Naive B cell (primary cell): ENCODE results near the gene PEX6. TPM values are rescaled to one million over a fixed set of nuclear protein-coding genes. Genes with fewer than 3 reads are reported as not detected.
A peak's percentile ranks its signal among the peaks of the same experiment; 100 is the strongest.

Experiments used
- ATAC-seq, 2 donors: fragments of 150-1000 bp; cut with Tn5 transposase; 2 replicates each; pipeline ENCODE4 v1.10.0; 2021; ENCODE audit warnings: low read depth in 2 of 2, mild to moderate bottlenecking in 2 of 2, moderate library complexity in 2 of 2
- DNase-seq: peaks from one replicate; pipeline ENCODE4 v3.0.0; 2022
- H3K27ac Mint-ChIP-seq, 6 donors: one replicate each; pipeline ENCODE4 v1.8.0; 2020 to 2022; ENCODE audit warnings: mild to moderate bottlenecking in 6 of 6, mixed read lengths in 6 of 6, moderate library complexity in 5 of 6, inconsistent platforms in 2 of 6
- H3K27me3 Mint-ChIP-seq, 3 donors: one replicate each; pipeline ENCODE4 v1.8.0; 2021 to 2022; ENCODE audit warnings: mixed read lengths in 3 of 3, mild to moderate bottlenecking in 1 of 3
- H3K36me3 Mint-ChIP-seq, 2 donors: one replicate each; pipeline ENCODE4 v1.8.0; 2020 to 2022; ENCODE audit warnings: mixed read lengths in 2 of 2, inconsistent platforms in 1 of 2, mild to moderate bottlenecking in 1 of 2
- H3K4me1 Mint-ChIP-seq, 3 donors: one replicate each; pipeline ENCODE4 v1.8.0; 2020 to 2022; ENCODE audit warnings: mixed read lengths in 3 of 3, inconsistent platforms in 1 of 3, mild to moderate bottlenecking in 1 of 3, moderate library complexity in 1 of 3
- H3K4me3 Mint-ChIP-seq, 8 donors: one replicate each; pipeline ENCODE4 v1.8.0; 2020 to 2022; ENCODE audit warnings: mild to moderate bottlenecking in 8 of 8, mixed read lengths in 8 of 8, moderate library complexity in 8 of 8, inconsistent platforms in 2 of 8
- H3K9me3 Mint-ChIP-seq, 7 donors: one replicate each; pipeline ENCODE4 v1.8.0; 2020 to 2022; ENCODE audit warnings: mixed read lengths in 7 of 7, mild to moderate bottlenecking in 5 of 7, inconsistent platforms in 2 of 7, moderate library complexity in 1 of 7
- polyA plus RNA-seq, 6 donors: library from polyadenylated mRNA; unstranded; fragments of 300-500 nt; fragmentation: Illumina TruSeq; gene quantifications; one replicate each; pipeline ENCODE4 v1.2.3, GENCODE V29; 2021; ENCODE audit warnings: low read depth in 6 of 6

The PEX6 gene
- polyA plus RNA-seq, 6 donors from 2014 or later, result 10.6 to 23.5 (median 15.7) TPM

DNA sequence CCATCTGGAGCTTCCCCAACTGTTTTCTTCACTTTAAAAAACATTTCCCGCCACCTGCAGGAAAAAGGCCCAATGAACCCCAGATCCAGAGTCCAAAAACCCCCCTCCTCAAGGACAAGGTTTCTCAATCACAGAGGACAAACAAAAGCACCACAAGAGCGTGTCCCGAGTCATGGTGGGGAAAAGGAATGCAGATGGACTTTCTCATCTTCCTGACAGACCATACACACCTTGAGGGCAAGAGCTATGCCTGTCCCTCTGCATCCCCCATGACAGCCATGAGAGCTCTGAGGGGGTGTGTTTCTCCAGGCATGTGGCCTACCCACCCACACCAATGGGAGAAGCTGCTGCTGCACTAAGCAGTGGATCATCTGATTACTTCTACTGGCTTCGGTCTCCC is 9.0 kb downstream of the PEX6 start:
- H3K4me3 Mint-ChIP-seq, result no peak overlapping the region
- H3K27me3 Mint-ChIP-seq, result no peaks in the 10 kb centered on the region
- peak overlapping the region in 1 of 6 donors; percentile 24 for H3K27ac Mint-ChIP-seq
- no peak for DNase-seq
- ATAC-seq, result no peak
- H3K9me3 Mint-ChIP-seq, result no peaks in the 10 kb centered on the region
- peaks cover 0 to 13% (median 7%) of the 10 kb centered on the region in 3 donors for H3K4me1 Mint-ChIP-seq
- peaks cover 0 to 15% of the 10 kb centered on the region in 2 donors for H3K36me3 Mint-ChIP-seq

DNA sequence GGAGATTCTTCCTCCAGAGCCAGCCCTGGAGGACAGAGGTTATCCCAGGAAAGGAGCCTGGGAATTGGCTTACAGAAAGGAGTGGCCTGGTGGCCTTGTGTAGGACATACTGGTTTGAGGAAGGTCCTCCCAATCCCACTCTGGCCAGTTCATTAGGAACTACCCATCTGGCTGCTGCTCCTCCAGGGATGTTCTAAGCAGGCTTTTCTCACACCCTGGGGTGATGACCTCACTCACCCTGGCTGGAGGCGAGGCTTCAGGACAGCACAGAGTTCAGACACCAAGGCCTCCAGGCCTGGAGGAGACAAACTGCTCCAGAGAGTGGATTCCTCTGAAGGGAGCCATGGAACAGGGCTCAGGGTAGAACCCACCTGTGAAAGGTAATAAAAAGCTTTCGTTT is 9.6 kb downstream of the PEX6 start:
- Mint-ChIP-seq H3K27ac (no peak overlapping the region), H3K27me3 (no peaks in the 10 kb centered on the region), H3K4me1 (peaks cover 0 to 8% (median 7%) of the 10 kb centered on the region in 3 donors), H3K36me3 (peaks cover 0 to 15% of the 10 kb centered on the region in 2 donors), H3K4me3 (no peak overlapping the region), H3K9me3 (no peaks in the 10 kb centered on the region)
- no peak for ATAC-seq
- no peak for DNase-seq

DNA sequence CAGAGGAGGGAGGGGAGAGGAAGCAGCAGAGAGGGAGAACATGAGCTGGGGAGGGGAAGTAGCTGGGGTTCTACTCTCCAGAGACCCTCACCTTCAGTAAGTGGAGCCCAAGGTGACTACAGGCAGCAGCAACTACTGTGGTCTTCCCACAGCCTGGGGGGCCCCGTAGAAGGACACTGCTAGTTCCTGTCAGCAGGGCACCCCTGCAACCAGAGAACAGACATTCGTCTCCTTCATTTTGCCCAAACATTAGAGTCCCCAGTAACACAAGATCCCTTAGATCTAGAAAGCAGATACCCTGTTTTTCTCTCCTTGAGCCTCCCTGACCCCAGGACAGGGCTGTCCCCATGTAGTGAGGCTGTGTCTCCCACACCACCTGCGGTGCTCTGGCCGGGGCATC is 10.2 kb downstream of the PEX6 start:
- peaks cover 0 to 7% (median 5%) of the 10 kb centered on the region in 3 donors for H3K4me1 Mint-ChIP-seq
- peaks cover 0 to 15% of the 10 kb centered on the region in 2 donors for H3K36me3 Mint-ChIP-seq
- no peak for DNase-seq
- H3K4me3 Mint-ChIP-seq, result no peak overlapping the region
- no peaks in the 10 kb centered on the region for H3K9me3 Mint-ChIP-seq
- H3K27ac Mint-ChIP-seq, result no peak overlapping the region
- no peaks in the 10 kb centered on the region for H3K27me3 Mint-ChIP-seq
- no peak for ATAC-seq

DNA sequence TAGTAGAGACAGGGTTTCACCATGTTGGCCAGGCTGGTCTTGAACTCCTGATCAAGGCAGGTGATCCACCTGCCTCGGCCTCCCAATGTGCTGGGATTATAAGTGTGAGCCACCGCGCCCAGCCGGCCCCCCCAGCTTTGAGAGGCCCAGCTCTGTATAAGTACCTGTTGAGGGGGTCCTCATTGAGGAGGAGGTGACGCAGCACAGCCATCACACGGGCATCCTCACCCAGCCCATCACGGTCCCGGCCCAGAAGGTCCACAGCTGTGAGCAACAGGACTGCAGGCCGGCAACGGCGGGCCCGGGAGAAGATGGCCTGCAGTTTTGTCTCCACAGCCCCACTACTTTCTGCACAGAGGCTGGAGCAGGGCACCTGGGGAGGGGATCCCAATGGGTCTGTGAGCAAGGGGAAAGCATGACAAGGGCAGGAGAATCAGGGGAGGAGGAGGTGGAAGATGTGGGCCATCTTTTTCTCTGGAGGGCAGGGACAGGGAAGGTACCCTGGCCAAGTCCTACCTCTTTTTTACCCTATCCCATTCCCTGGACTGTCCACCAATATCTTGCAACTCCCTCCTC is 10.8 kb downstream of the PEX6 start:
- Mint-ChIP-seq H3K4me1 (peaks cover 0 to 7% (median 2%) of the 10 kb centered on the region in 3 donors), H3K9me3 (no peaks in the 10 kb centered on the region), H3K27ac (no peak overlapping the region), H3K27me3 (no peaks in the 10 kb centered on the region), H3K36me3 (peaks cover 0 to 15% of the 10 kb centered on the region in 2 donors), H3K4me3 (no peak overlapping the region)
- DNase-seq (no peak), ATAC-seq (no peak)

DNA sequence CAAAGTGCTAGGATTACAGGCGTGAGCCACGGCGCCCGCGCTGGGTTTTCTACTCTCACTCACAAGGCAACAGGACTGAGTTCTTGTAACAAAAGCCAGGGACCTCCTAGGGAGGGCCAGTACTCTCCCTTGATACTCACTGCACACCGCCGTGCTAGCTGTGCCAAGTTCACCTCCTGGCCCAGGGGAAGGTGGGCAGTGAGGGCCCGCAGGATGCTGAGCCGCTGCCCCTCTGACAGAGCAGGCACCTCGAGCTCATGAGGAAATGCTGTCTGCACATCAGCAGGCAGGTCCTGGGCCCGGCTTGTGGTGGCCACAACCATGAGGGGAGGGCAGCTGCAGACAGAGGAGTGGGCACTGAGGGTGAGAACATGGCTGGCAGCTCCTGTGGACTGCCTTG is 11.8 kb downstream of the PEX6 start:
- Mint-ChIP-seq H3K9me3 (no peaks in the 10 kb centered on the region), H3K4me1 (peaks cover 0 to 7% (median 2%) of the 10 kb centered on the region in 3 donors), H3K27me3 (peaks cover 0 to 6% (median 0%) of the 10 kb centered on the region in 3 donors), H3K4me3 (peak overlapping the region in 1 of 8 donors; percentile 19), H3K27ac (peak overlapping the region in 1 of 6 donors; percentile 77), H3K36me3 (peaks cover 0 to 15% of the 10 kb centered on the region in 2 donors)
- ATAC-seq, result no peak
- no peak for DNase-seq

DNA sequence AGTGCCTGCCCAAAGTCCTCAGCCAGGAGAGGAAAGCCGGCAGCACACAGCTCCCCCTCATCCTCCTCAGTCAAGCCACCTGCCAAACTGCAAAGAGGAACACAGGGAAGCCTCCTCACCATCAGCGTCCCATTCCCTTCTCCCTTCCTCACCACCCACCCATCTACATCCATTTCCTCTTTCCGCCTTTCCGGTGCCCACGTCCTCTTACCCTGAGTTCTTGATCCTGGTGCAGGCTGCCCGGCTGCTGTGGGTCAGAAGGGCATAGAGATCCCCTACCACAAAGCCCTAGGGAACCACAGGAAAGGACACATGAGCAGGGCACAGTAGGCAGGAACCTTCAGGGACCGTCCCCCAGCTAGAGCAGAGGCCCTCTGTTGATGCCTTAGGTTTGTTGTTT is 12.4 kb downstream of the PEX6 start:
- Mint-ChIP-seq H3K9me3 (no peaks in the 10 kb centered on the region), H3K36me3 (peaks cover 0 to 15% of the 10 kb centered on the region in 2 donors), H3K27me3 (peaks cover 0 to 12% (median 0%) of the 10 kb centered on the region in 3 donors)

DNA sequence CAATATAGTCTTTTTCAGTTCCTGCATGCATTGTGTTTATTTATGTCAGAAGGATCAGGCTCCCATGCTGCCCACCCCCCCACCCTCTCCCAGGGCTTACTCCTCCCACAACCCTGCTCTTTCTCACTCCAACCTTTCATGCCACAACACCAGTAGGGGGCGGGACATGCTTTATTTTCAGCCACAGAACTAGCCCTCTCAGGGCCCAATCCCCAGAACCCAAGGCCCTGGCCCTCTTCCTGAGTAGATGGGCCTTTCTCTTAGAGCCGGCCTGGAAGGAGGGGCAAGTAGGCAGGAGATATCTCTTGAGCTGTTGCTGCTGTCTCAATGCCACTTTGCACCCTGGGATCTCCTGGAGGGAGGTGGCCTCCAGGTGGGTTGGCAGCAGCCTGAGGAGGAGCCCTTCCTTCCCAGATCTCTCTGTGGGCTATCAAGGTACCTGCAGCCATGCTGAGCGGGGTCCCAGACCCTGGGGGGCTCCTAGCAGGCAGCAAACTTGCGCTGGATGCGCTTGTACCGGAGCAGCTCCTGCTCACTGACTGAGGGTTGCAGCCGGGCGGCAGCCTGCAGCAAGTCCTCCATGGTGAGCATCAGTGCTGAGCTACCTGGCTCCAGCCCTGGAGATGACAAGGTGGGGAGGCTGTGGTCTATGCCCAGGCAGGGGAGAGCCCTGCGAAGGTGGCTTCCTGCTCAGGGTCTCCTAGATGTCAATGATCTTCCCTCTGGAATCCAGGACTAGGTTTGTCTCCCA is 15.0 kb downstream of the PEX6 start:
- no peak overlapping the region for H3K4me3 Mint-ChIP-seq
- ATAC-seq (peak; percentile 37 to 44), DNase-seq (no peak)
- H3K9me3 Mint-ChIP-seq, result no peaks in the 10 kb centered on the region
- peak overlapping the region in 1 of 6 donors; percentile 30 for H3K27ac Mint-ChIP-seq
- H3K4me1 Mint-ChIP-seq, result peaks cover 14 to 19% (median 14%) of the 10 kb centered on the region in 3 donors
- H3K27me3 Mint-ChIP-seq, result peaks cover 0 to 21% (median 0%) of the 10 kb centered on the region in 3 donors
- peaks cover 0 to 15% of the 10 kb centered on the region in 2 donors for H3K36me3 Mint-ChIP-seq

More for the DNA sequence above, 12.4 kb downstream of the PEX6 start:
- Mint-ChIP-seq H3K4me1 (peaks cover 0 to 6% (median 2%) of the 10 kb centered on the region in 3 donors), H3K27ac (no peak overlapping the region), H3K4me3 (no peak overlapping the region)
- ATAC-seq (no peak), DNase-seq (no peak)

DNA sequence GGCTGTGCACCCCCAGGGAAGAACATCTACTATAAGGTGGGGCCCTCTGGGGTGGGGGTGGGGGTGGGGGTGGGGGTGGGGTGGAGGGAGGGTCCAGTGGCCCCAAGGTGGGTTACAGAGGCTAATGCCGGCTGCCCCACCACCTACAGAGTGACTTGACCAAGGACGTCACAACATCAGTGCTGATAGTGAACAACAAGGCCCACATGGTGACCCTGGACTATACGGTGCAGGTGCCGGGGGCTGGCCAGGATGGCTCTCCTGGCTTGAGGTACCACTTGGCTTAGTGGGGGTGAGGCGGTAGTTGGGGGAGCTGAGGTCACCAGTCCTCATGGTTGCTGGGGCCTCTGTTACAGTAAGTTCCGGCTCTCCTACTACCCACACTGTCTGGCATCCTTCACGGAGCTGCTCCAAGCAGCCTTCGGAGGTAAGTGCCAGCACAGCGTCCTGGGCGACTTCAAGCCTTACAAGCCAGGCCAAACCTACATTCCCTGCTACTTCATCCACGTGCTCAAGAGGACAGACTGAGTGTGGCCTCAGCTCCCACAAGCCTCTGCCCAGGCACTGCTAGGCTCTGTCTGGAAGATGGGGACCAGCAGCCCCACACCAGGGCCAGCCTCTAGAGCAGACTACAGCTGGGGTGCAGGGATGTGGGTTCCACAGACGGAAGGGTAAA is 15.7 kb downstream of the PEX6 start:
- no peak for DNase-seq
- Mint-ChIP-seq H3K4me3 (no peak overlapping the region), H3K27me3 (peaks cover 0 to 21% (median 0%) of the 10 kb centered on the region in 3 donors), H3K9me3 (no peaks in the 10 kb centered on the region), H3K36me3 (peaks cover 0 to 15% of the 10 kb centered on the region in 2 donors), H3K27ac (no peak overlapping the region), H3K4me1 (peaks cover 14 to 19% (median 14%) of the 10 kb centered on the region in 3 donors)
- no peak for ATAC-seq

DNA sequence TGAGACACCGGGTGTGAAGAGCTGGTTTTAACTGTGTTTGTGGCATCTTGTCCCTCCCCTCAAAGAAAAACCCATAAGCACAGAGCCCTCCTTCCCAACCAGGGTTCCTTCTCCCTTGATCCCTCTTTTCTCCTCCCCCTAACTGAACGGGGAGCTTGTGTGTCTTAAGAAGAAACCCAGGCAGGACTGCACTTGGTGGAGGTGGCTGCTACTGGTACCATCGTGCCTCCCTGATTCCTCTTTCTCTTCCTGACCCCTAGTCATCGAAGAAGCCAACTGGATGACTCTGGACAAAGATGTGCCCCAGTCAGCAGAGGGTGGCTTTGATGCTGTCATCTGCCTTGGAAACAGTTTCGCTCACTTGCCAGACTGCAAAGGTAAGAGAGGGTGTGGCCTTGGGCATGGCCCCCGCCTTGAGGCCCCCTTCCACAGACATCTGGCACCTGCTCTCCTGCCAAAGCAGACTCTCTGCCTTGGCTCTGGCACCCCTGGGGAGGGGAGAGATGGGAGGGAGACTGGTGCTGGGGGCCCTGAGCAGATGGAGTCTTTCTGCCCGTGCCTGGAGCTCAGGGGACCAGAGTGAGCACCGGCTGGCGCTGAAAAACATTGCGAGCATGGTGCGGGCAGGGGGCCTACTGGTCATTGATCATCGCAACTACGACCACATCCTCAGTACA is 16.3 kb downstream of the PEX6 start:
- Mint-ChIP-seq H3K9me3 (no peaks in the 10 kb centered on the region), H3K4me3 (peak overlapping the region in 2 of 8 donors; percentile 26 to 37), H3K36me3 (peaks cover 0 to 12% of the 10 kb centered on the region in 2 donors), H3K27ac (peak overlapping the region in 1 of 6 donors; percentile 47), H3K27me3 (peaks cover 0 to 21% (median 0%) of the 10 kb centered on the region in 3 donors), H3K4me1 (peaks cover 14 to 18% (median 14%) of the 10 kb centered on the region in 3 donors)
- no peak for DNase-seq
- no peak for ATAC-seq

DNA sequence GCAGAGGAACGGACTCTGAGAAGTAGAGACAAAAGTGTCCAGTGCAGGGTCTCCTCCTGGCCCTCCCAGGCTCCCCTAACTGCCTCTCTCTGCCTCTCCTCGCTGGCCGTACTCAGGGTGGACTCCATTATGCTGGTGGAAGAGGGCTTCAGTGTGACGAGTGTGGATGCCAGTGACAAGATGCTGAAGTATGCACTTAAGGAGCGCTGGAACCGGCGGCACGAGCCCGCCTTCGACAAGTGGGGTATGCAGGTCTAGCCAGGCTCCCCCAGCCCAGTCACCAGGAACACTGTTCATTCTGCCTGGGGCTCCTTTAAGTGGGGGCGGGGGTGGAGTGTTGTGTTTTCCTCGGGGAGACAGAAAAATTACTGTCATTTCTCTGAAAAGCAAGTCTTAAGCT is 16.9 kb downstream of the PEX6 start:
- H3K9me3 Mint-ChIP-seq, result no peaks in the 10 kb centered on the region
- ATAC-seq, result no peak
- peaks cover 0 to 8% of the 10 kb centered on the region in 2 donors for H3K36me3 Mint-ChIP-seq
- peak overlapping the region in 3 of 8 donors; percentile 26 to 84 (median 33) for H3K4me3 Mint-ChIP-seq
- peaks cover 0 to 21% (median 0%) of the 10 kb centered on the region in 3 donors for H3K27me3 Mint-ChIP-seq
- DNase-seq, result no peak
- peaks cover 14 to 16% (median 14%) of the 10 kb centered on the region in 3 donors for H3K4me1 Mint-ChIP-seq
- peak overlapping the region in 1 of 6 donors; percentile 47 for H3K27ac Mint-ChIP-seq

DNA sequence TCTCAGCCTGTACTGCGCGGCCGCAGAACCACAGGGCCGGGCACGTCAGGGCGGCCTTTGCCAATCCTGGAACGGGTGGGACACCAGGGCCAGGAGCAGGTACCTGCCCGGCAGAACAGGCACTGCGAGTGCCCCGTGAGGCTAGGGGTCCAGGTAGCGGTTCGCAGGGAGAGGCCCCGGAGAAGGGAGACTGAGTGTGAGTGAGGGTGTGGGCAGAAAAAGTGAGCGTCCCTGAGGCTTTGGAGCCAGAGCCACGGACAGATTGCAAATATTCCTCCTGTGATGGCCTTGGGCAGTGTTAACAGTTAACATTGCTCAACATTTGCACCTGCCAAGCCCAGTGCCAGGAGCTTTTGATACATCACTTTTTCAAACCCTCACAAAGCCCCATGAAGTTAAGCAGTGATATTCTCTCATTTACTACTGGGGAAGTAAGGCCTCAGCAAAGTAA is 17.9 kb downstream of the PEX6 start:
- Mint-ChIP-seq H3K27ac (no peak overlapping the region), H3K27me3 (peaks cover 0 to 21% (median 0%) of the 10 kb centered on the region in 3 donors), H3K9me3 (no peaks in the 10 kb centered on the region), H3K36me3 (peaks cover 0 to 8% of the 10 kb centered on the region in 2 donors), H3K4me3 (peak overlapping the region in 6 of 8 donors; percentile 77 to 89 (median 80)), H3K4me1 (peaks cover 14 to 16% (median 14%) of the 10 kb centered on the region in 3 donors)
- ATAC-seq, result no peak
- no peak for DNase-seq

DNA sequence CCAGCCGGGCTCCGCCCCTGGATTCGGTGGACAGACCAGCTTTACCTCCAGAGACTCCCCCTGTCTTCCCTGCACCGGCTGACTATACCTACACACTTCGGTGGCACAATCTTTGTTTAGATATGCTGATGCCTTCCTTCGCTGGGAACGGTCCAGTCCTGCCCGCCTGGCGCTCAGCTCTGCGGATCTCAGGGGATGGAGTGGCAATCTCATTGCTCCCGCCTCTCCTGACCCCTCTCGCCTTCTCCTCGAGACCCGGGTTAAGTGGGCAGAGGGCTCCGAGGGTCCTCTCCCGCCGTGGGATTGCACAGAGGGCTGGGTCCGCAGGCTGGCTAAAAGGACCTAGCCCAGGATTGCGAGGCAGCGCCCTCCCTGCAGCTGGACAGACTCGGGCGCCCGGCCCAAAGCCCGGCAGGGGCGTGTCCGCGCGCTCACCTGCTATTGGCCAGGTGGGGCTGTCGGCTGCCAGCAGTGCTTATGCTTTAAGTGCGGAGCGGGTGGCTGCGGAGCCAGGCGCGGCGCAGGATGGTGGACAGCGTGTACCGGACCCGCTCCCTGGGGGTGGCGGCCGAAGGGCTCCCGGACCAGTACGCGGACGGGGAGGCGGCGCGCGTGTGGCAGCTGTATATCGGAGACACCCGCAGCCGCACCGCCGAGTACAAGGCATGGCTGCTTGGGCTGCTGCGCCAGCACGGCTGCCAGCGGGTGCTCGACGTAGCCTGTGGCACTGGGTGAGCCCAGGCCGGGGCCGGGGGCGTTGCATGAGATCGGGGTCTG is 18.6 kb downstream of the PEX6 start, which contains the start of gene GNMT:
TSS of gene GNMT (plus strand) at position 512 of the 777 bp plus-strand sequence. CDS start at position 526, 14 bp downstream.
- peaks cover 0 to 3% of the 10 kb centered on the region in 2 donors for H3K36me3 Mint-ChIP-seq
- peak; percentile 32 for DNase-seq

More for the DNA sequence above, 18.6 kb downstream of the PEX6 start, which contains the start of gene GNMT:
- H3K27me3 Mint-ChIP-seq, result peaks cover 0 to 21% (median 0%) of the 10 kb centered on the region in 3 donors
- peak within 1 kb of the TSS; percentile 75 to 89 (median 80) for H3K4me3 Mint-ChIP-seq
- H3K9me3 Mint-ChIP-seq, result no peaks in the 10 kb centered on the region
- H3K4me1 Mint-ChIP-seq, result peaks cover 14 to 16% (median 14%) of the 10 kb centered on the region in 3 donors
- ATAC-seq, result peak; percentile 74 to 75
- H3K27ac Mint-ChIP-seq, result peak within 1 kb of the TSS in 2 of 6 donors; percentile 47 to 62
